CD4-positive, alpha-beta memory T cell (primary cell): ENCODE measurements around the gene GPR137. TPM values are rescaled to one million over a fixed set of nuclear protein-coding genes. Genes with fewer than 3 reads are reported as not detected.

Source experiments
- CTCF ChIA-PET: fragments of 350-600 bp; sonication (Branson Sonifier 250); formaldehyde crosslinking; loops from one replicate; lab custom pipeline; 2021; ENCODE audit warnings: inconsistent platforms; ENCODE audit not compliant: partially characterized antibody; lab: Charles Lee
- POLR2A ChIA-PET: fragments of 350-600 bp; sonication (Branson Sonifier 250); formaldehyde crosslinking; loops from one replicate; lab custom pipeline; 2021; ENCODE audit not compliant: partially characterized antibody; lab: Charles Lee
- DNase-seq, 5 donors: peaks; one replicate each; pipeline versions ENCODE4 v3.0.0 to v3.0.0-alpha.2; 2020 to 2022; ENCODE audit warnings: mixed read lengths in 1 of 5
- H3K27ac ChIP-seq: one replicate; pipeline ENCODE4 v1.7.0; 2013; ENCODE audit warnings: low read depth, low read length
- H3K27me3 ChIP-seq: 2 replicates; pipeline ENCODE4 v1.7.0; 2013; ENCODE audit warnings: mild to moderate bottlenecking, low read length, moderate library complexity; ENCODE audit not compliant: insufficient read depth
- H3K36me3 ChIP-seq: 2 replicates; pipeline ENCODE4 v1.7.0; 2013; ENCODE audit warnings: mild to moderate bottlenecking, low read length, moderate library complexity; ENCODE audit not compliant: insufficient read depth
- H3K4me1 ChIP-seq: 2 replicates; pipeline ENCODE4 v1.7.0; 2013; ENCODE audit warnings: mild to moderate bottlenecking, low read length, moderate library complexity; ENCODE audit not compliant: insufficient read depth
- H3K4me3 ChIP-seq, 2 donors: one replicate each; pipeline ENCODE4 v1.7.0; 2013; ENCODE audit warnings: low read length in 2 of 2, mild to moderate bottlenecking in 1 of 2
- H3K9me3 ChIP-seq, 2 donors: one replicate each; pipeline ENCODE4 v1.7.0; 2013; ENCODE audit warnings: low read length in 2 of 2, control low read depth in 1 of 2; ENCODE audit not compliant: control insufficient read depth in 1 of 2
- H3K27ac Mint-ChIP-seq, 7 donors: one replicate each; pipeline ENCODE4 v1.8.0; 2020 to 2021; ENCODE audit warnings: mixed read lengths in 7 of 7, mild to moderate bottlenecking in 6 of 7, inconsistent platforms in 3 of 7, moderate library complexity in 3 of 7
- H3K27me3 Mint-ChIP-seq, 2 donors: one replicate each; pipeline ENCODE4 v1.8.0; 2020 to 2021; ENCODE audit warnings: mixed read lengths in 2 of 2
- H3K36me3 Mint-ChIP-seq, 2 donors: one replicate each; pipeline ENCODE4 v1.8.0; 2020 to 2021; ENCODE audit warnings: mixed read lengths in 2 of 2, inconsistent platforms in 1 of 2, mild to moderate bottlenecking in 1 of 2
- H3K4me1 Mint-ChIP-seq, 4 donors: one replicate each; pipeline ENCODE4 v1.8.0; 2020 to 2021; ENCODE audit warnings: mixed read lengths in 4 of 4, mild to moderate bottlenecking in 1 of 4
- H3K4me3 Mint-ChIP-seq, 8 donors: one replicate each; pipeline ENCODE4 v1.8.0; 2020 to 2021; ENCODE audit warnings: mixed read lengths in 8 of 8, mild to moderate bottlenecking in 7 of 8, moderate library complexity in 6 of 8, inconsistent platforms in 3 of 8
- H3K9me3 Mint-ChIP-seq, 8 donors: one replicate each; pipeline ENCODE4 v1.8.0; 2020 to 2021; ENCODE audit warnings: mixed read lengths in 8 of 8, mild to moderate bottlenecking in 5 of 8, inconsistent platforms in 3 of 8, moderate library complexity in 1 of 8
- intact Hi-C: fragments of 100-400 bp; cut with micrococcal nuclease; formaldehyde crosslinking; loops from one replicate; pipeline ENCODE4 v1.15.1; 2023
- polyA plus RNA-seq, 2 donors: library from polyadenylated mRNA; unstranded; fragments of 300-500 nt; fragmentation: Illumina TruSeq; gene quantifications; one replicate each; pipeline ENCODE4 v1.2.3, GENCODE V29; 2021
- total RNA-seq, 2 experiments: library from RNA; stranded (reverse); gene quantifications; one replicate each; pipeline ENCODE4 v1.2.3, GENCODE V29; 2021

The GPR137 gene
- total and polyA plus RNA-seq, 4 experiments from 2014 or later = 6.8 to 34.7 (median 20.9) TPM

DNA sequence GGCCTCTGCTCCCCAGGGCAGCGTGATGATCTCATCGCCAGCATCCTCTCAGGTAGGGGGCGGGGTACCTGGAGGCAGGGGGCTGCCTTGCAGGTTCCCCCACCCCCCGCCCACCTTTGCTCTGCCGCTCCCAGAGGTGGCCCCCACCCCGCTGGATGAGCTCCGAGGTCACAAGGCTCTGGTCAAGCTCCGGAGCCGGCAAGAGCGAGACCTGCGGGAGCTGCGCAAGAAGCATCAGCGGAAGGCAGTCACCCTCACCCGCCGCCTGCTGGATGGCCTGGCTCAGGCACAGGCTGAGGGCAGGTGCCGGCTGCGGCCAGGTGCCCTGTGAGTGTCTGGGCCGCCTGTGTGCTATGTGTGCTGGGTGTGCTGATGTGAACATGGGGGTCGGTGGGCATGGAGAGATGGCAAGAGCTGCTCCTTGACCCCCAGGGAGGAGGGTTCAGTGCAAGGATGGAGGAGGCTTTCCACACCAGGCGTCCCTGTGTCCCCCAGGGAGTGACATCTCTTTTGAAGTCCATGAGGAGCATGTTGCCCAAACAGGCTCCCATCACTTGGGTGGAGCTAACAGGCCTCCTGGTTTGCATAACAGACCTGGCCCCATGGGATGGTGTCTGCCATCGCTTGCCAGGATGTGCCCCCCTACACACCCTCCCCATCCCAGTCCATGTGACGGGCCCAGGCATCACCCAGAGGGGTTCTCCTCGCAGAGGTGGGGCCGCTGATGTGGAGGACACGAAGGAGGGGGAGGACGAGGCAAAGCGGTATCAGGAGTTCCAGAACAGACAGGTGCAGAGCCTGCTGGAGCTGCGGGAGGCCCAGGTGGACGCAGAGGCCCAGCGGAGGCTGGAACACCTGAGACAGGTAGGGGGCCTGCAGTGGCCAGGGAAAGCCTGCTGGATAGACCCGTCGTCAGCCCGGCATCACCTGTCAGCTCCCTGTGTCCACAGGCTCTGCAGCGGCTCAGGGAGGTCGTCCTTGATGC lies 20.2 kb upstream of the GPR137 start:
- H3K27ac Mint-ChIP-seq = no peak overlapping the region
- H3K4me1 Mint-ChIP-seq = peaks cover 7 to 24% (median 15%) of the 10 kb centered on the region in 4 donors
- H3K27ac ChIP-seq = no peak overlapping the region
- H3K4me3 Mint-ChIP-seq = no peak overlapping the region
- H3K9me3 Mint-ChIP-seq = peaks cover 0 to 3% (median 0%) of the 10 kb centered on the region in 8 donors
- no peaks in the 10 kb centered on the region for H3K9me3 ChIP-seq
- peaks cover 15% of the 10 kb centered on the region for H3K4me1 ChIP-seq
- intact Hi-C loops = no loop called here
- no peaks in the 10 kb centered on the region for H3K36me3 ChIP-seq
- no peak overlapping the region for H3K4me3 ChIP-seq
- ChIA-PET POLR2A (interaction anchor here (1.0 to 1.9 kb wide), 5 partner anchors 19 to 60 kb away, joined by 3 to 8 read pairs (median 4); partner anchors contain the start of genes BAD, FERMT3, NUDT22 and PPP1R14B), CTCF (interaction anchor here (0.8 to 3.6 kb wide), 4 partner anchors 14 to 66 kb away, joined by 3 to 16 read pairs (median 6); partner anchors contain the start of gene PLCB3)
- peaks cover 0 to 4% of the 10 kb centered on the region in 2 donors for H3K27me3 Mint-ChIP-seq
- no peaks in the 10 kb centered on the region for H3K27me3 ChIP-seq
- H3K36me3 Mint-ChIP-seq = peaks cover 0 to 15% of the 10 kb centered on the region in 2 donors
- no peak for DNase-seq

DNA sequence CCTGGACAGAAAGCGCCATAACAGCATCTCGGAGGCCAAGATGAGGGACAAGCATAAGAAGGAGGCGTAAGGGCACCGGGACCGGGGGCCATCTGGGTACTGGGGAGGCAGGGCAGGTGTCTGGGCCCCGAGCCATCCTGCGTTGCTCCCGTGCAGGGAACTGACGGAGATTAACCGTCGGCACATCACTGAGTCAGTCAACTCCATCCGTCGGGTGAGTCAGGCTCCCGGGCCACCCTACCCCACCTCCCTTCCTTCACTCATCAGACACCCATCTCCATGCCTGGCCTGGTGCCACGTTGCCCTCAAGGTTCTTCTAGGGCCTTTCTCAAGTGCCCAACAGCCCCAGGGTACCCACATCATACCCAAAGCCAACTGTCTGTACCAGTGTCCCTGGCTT lies 19.3 kb upstream of the GPR137 start:
- Mint-ChIP-seq H3K36me3 (peaks cover 0 to 17% of the 10 kb centered on the region in 2 donors), H3K4me1 (peaks cover 7 to 29% (median 15%) of the 10 kb centered on the region in 4 donors), H3K27ac (no peak overlapping the region), H3K27me3 (peaks cover 0 to 4% of the 10 kb centered on the region in 2 donors), H3K9me3 (peaks cover 0 to 12% (median 0%) of the 10 kb centered on the region in 8 donors), H3K4me3 (peak overlapping the region in 1 of 8 donors; percentile 57)
- CTCF ChIA-PET = interaction anchor here (5.7 to 6.5 kb wide), 2 partner anchors 15 to 60 kb away, joined by 43 to 83 read pairs; partner anchors contain the start of genes FERMT3 and PLCB3
- Histone ChIP-seq H3K36me3 (no peaks in the 10 kb centered on the region), H3K4me3 (no peak overlapping the region), H3K27me3 (no peaks in the 10 kb centered on the region), H3K4me1 (peaks cover 15% of the 10 kb centered on the region), H3K9me3 (no peaks in the 10 kb centered on the region), H3K27ac (no peak overlapping the region)
- DNase-seq = no peak
- POLR2A ChIA-PET = interaction anchor here (6.8 to 6.9 kb wide), 2 partner anchors 18 to 20 kb away, joined by 233 to 289 read pairs; partner anchors contain the start of genes BAD, FKBP2, GPR137 and PLCB3
- intact Hi-C loops = no loop called here

DNA sequence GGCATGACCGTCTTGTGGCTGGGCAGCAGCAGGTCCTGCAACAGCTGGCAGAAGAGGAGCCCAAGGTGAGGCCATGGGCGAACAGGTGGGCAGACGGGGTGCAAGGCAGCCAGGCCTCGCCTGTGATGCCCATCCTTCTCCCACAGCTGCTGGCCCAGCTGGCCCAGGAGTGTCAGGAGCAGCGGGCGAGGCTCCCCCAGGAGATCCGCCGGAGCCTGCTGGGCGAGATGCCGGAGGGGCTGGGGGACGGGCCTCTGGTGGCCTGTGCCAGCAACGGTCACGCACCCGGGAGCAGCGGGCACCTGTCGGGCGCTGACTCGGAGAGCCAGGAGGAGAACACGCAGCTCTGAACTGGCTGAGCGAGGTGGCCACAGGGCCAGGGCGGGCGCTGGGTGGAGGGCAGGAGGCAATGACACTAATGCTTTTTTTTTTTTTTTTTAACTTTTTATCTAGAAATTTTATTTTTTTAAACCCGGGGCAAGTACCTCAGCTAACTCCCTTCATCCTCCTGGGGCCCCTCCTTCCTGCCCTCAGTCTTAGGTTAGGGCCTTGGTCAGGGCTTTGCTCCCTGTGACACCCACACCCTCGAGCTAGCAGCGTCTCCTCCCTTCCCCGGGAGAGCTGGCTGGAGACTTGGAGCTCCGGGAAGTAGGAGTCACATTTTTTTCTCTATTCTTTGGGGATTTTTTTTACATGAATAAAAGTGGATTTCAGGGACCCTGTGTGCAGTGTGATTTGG lies 18.3 kb upstream of the GPR137 start:
- CTCF ChIA-PET = interaction anchor here (0.8 to 6.5 kb wide), 6 partner anchors 14 to 61 kb away, joined by 3 to 92 read pairs (median 25); partner anchors contain the start of genes CATSPERZ, ESRRA, FERMT3 and FKBP2
- Mint-ChIP-seq H3K27ac (peak overlapping the region in 5 of 7 donors; percentile 61 to 100 (median 86)), H3K4me1 (peaks cover 9 to 36% (median 19%) of the 10 kb centered on the region in 4 donors), H3K27me3 (peaks cover 0 to 4% of the 10 kb centered on the region in 2 donors), H3K9me3 (peaks cover 0 to 13% (median 0%) of the 10 kb centered on the region in 8 donors), H3K4me3 (peak overlapping the region in 2 of 8 donors; percentile 44 to 59), H3K36me3 (peaks cover 0 to 22% of the 10 kb centered on the region in 2 donors)
- Histone ChIP-seq H3K9me3 (no peaks in the 10 kb centered on the region), H3K4me1 (peaks cover 20% of the 10 kb centered on the region), H3K36me3 (no peaks in the 10 kb centered on the region), H3K27me3 (no peaks in the 10 kb centered on the region), H3K27ac (peak overlapping the region; percentile 93), H3K4me3 (no peak overlapping the region)
- POLR2A ChIA-PET = interaction anchor here (0.6 to 6.9 kb wide), 7 partner anchors 13 to 82 kb away, joined by 3 to 289 read pairs (median 128); partner anchors contain the start of genes BAD, CATSPERZ, ESRRA and FERMT3
- DNase-seq = no peak
- intact Hi-C loops = no loop called here

DNA sequence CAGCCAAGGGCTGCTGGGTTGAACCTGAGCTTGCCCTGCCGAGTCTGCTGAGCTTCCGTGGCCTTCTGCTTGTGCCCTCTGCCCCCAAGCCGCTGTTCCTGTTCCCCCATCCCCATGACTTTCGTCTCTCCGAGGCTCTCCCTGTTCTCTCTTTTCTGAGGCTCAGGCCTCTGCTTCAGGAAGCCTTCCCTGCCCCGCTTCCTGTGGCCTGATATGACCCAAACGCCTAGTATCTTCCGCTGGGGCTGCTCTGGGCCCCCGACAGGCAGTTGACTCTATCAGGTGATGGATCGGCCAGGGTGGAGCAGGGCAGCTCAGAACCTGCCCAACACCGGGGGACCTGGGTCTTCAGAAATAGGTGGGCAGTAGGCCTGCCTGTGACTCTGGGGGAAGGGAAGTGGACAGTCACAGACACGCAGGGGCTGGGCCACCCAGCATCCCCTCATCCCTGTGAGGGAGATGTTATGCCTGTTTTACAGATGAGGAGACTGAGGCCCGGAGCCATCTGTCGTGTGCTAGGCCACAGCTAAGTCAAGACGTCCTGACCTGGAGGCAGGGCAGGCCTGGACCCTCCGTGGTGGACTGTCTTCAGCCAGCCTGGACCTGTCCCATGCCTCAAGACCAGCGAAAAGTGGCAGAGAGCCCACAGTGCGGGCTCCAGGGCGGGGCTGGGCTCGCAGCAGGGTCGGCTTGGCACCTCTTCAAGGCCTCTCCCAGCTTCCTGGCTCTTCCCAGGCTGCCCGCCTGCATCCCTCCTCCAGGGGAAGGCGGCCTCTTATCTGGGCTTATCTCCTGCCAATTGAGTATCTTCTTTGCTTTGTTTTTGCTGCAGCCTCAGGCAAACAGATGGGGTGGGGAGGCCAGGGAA lies 17.4 kb upstream of the GPR137 start:
- ChIA-PET CTCF (interaction anchor here (0.8 to 6.5 kb wide), 9 partner anchors 13 to 62 kb away, joined by 3 to 92 read pairs (median 7); partner anchors contain the start of genes BAD, CATSPERZ, ESRRA and FERMT3), POLR2A (interaction anchor here (0.7 to 6.9 kb wide), 19 partner anchors 10 to 598 kb away, joined by 3 to 289 read pairs (median 6); partner anchors contain the start of genes BAD, CATSPERZ, CCDC88B and COX8A)
- Histone ChIP-seq H3K27ac (peak overlapping the region; percentile 93), H3K9me3 (no peaks in the 10 kb centered on the region), H3K36me3 (no peaks in the 10 kb centered on the region), H3K4me3 (peak overlapping the region; percentile 93 to 98), H3K27me3 (no peaks in the 10 kb centered on the region), H3K4me1 (peaks cover 20% of the 10 kb centered on the region)
- intact Hi-C loops = no loop called here
- Mint-ChIP-seq H3K36me3 (peaks cover 0 to 20% of the 10 kb centered on the region in 2 donors), H3K27ac (peak overlapping the region; percentile 95 to 100 (median 98)), H3K9me3 (peaks cover 0 to 13% (median 0%) of the 10 kb centered on the region in 8 donors), H3K4me3 (peak overlapping the region; percentile 92 to 100 (median 96)), H3K27me3 (peaks cover 0 to 4% of the 10 kb centered on the region in 2 donors), H3K4me1 (peaks cover 9 to 36% (median 19%) of the 10 kb centered on the region in 4 donors)
- no peak for DNase-seq

DNA sequence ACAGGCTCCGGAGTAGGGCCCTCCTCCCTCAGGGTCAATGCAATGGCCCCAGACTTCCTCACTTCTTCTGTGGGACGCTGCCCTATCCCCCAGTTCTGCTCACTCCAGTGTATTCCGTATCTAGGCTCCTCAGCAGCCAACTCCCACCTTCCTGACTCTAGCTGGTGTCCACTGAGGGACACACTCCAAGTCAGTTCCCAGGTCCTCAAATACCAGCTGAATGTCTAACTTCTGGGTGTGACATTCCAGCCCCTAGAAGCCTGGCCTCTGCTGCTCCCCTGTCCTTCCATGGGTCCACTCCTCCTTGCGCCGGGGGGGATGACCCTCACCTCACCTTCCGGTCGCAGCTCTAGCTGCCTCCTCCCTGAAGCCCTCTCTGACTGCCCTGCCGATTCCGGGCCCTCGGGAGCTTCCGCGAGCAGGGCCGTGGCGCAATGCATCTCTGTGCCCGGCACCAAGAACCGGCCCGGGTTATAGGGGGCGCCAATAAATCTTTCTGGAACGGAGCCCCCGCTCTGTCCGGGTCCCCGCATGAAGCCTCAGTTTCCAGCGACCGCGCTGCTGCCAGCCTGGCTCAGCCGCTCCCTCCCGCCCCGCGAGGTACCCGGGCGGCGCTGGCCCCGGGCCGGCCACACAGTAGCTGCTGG lies 16.6 kb upstream of the GPR137 start:
- peak overlapping the region; percentile 93 to 98 for H3K4me3 ChIP-seq
- POLR2A ChIA-PET = interaction anchor here (0.7 to 6.9 kb wide), 24 partner anchors 8 to 1428 kb away, joined by 3 to 289 read pairs (median 6); partner anchors contain the start of genes BAD, CATSPERZ, CCDC88B and COX8A
- intact Hi-C loops = loop anchor here (1.0 kb wide), 3 partner anchors 18 to 65 kb away; partner anchors contain the start of gene PLCB3

More for the DNA sequence above, 16.6 kb upstream of the GPR137 start:
- Histone ChIP-seq H3K27ac (peak overlapping the region; percentile 93), H3K36me3 (no peaks in the 10 kb centered on the region), H3K9me3 (no peaks in the 10 kb centered on the region), H3K27me3 (no peaks in the 10 kb centered on the region), H3K4me1 (peaks cover 20% of the 10 kb centered on the region)
- Mint-ChIP-seq H3K27me3 (peaks cover 0 to 4% of the 10 kb centered on the region in 2 donors), H3K4me1 (peaks cover 9 to 36% (median 19%) of the 10 kb centered on the region in 4 donors), H3K9me3 (peaks cover 0 to 13% (median 0%) of the 10 kb centered on the region in 8 donors), H3K36me3 (peaks cover 0 to 20% of the 10 kb centered on the region in 2 donors), H3K4me3 (peak overlapping the region; percentile 92 to 100 (median 96)), H3K27ac (peak overlapping the region; percentile 95 to 100 (median 98))
- CTCF ChIA-PET = interaction anchor here (1.0 to 6.5 kb wide), 7 partner anchors 14 to 63 kb away, joined by 3 to 92 read pairs (median 7); partner anchors contain the start of genes BAD, CATSPERZ, ESRRA and FERMT3
- DNase-seq = peak in 1 of 5 donors; percentile 37
